Uterus (tissue), 4 donors: ENCODE results near the gene ABCG2. TPM values are rescaled to one million over a fixed set of nuclear protein-coding genes. Genes with fewer than 3 reads are reported as not detected.

ENCODE experiments used
- DNase-seq, 2 donors: peaks; one replicate each; pipeline ENCODE4 v3.0.0-alpha.2; 2019 to 2020
- H3K27ac ChIP-seq, 2 donors: fragments of 200-600 bp; sonication (generic); 1 replicate in 1 of 2; 2 replicates in 1 of 2; pipeline ENCODE4 v1.5.1; 2016 to 2018
- H3K27me3 ChIP-seq, 2 donors: fragments of 200-600 bp; sonication (generic); one replicate each; pipeline ENCODE4 v1.5.1; 2018 to 2019; ENCODE audit warnings: control low read depth in 1 of 2
- H3K36me3 ChIP-seq, 2 donors: fragments of 200-600 bp; sonication (generic); one replicate each; pipeline ENCODE4 v1.5.1; 2019; ENCODE audit warnings: control low read depth in 1 of 2
- H3K4me1 ChIP-seq, 2 donors: fragments of 200-600 bp; sonication (generic); one replicate each; pipeline ENCODE4 v1.5.1; 2018 to 2019; ENCODE audit warnings: control low read depth in 1 of 2
- H3K4me3 ChIP-seq, 2 donors: fragments of 200-600 bp; sonication (generic); 1 replicate in 1 of 2; 2 replicates in 1 of 2; pipeline ENCODE4 v1.5.1; 2018 to 2019; ENCODE audit warnings: mild to moderate bottlenecking in 1 of 2
- H3K9me3 ChIP-seq, 2 donors: fragments of 200-600 bp; sonication (generic); one replicate each; pipeline ENCODE4 v1.5.1; 2019; ENCODE audit warnings: control low read depth in 1 of 2
- CTCF ChIP-seq, 4 experiments: fragments of 200-600 bp in 2 of 4; fragments of 450-650 bp in 2 of 4; sonication (generic) in 2 of 4; IDR thresholded peaks; one replicate each; pipeline ENCODE4 v1.5.1; 2016 to 2019; ENCODE audit warnings: antibody characterized with exemption in 4 of 4, mild to moderate bottlenecking in 2 of 4, moderate library complexity in 1 of 4
- POLR2A ChIP-seq, 2 donors: fragments of 450-650 bp; IDR thresholded peaks; one replicate each; pipeline ENCODE4 v1.6.1; 2016; ENCODE audit warnings: antibody characterized with exemption in 2 of 2, mild to moderate bottlenecking in 1 of 2, moderate library complexity in 1 of 2
- intact Hi-C: fragments of 100-400 bp; cut with DNase I; formaldehyde crosslinking; loops from one replicate; pipeline ENCODE4 v1.15.1; 2023; ENCODE audit warnings: low total_unique reads
- total RNA-seq, 4 donors: library from RNA; depleted of rRNA in 3 of 4; stranded (reverse); fragments of >200 nt in 3 of 4; gene quantifications; one replicate each; pipeline versions ENCODE4 v1.1.0 to v1.2.4, GENCODE V29; 2014 to 2023
- donor health status: DM: yes; HTN: yes; CAD: no.

ABCG2 gene
- total RNA-seq, 4 donors from 2014 or later: 35.9 to 61.8 (median 50.0) TPM

- H3K27me3 ChIP-seq: no peaks in the 10 kb centered on the region
- no peaks in the 10 kb centered on the region for H3K36me3 ChIP-seq
- no peaks in the 10 kb centered on the region for H3K9me3 ChIP-seq
- intact Hi-C loops: no loop called here
- no peak for DNase-seq
- H3K4me1 ChIP-seq: no peaks in the 10 kb centered on the region
- no peak for TF ChIP-seq POLR2A (IDR thresholded peaks at IDR 0.05)
- no peak for TF ChIP-seq CTCF (IDR thresholded peaks at IDR 0.05)
- no peak overlapping the region for H3K27ac ChIP-seq
- no peak overlapping the region for H3K4me3 ChIP-seq
Measured at GRCh38 chr4:88144048-88144447, 14.4 kb downstream of the ABCG2 start.

DNA sequence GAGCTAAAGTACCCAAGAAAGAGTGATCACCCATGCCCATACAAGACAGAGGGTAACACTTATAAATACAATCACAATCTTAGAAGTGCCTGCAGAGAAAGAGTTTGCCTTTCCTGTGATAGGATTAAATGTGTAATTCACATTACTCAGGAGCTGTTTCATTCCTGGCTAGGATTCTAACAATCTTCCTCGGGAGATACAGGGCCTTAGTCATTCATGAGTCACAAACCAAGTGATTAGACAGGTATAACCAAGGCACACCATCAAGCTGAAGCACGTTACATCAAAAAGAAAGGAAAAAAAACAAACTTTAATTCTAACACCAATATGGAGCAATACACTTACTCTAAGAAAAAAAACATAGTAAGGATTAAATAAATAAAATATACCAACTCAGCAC is 14.9 kb downstream of the ABCG2 start:
- intact Hi-C loops: no loop called here
- DNase-seq: no peak
- no peaks in the 10 kb centered on the region for H3K9me3 ChIP-seq
- H3K4me1 ChIP-seq: no peaks in the 10 kb centered on the region
- no peak for TF ChIP-seq POLR2A (IDR thresholded peaks at IDR 0.05)
- TF ChIP-seq CTCF (IDR thresholded peaks at IDR 0.05): no peak
- H3K4me3 ChIP-seq: no peak overlapping the region
- H3K36me3 ChIP-seq: no peaks in the 10 kb centered on the region
- H3K27me3 ChIP-seq: no peaks in the 10 kb centered on the region
- H3K27ac ChIP-seq: peak overlapping the region in 1 of 2 donors; percentile 26

- no peaks in the 10 kb centered on the region for H3K36me3 ChIP-seq
- H3K4me1 ChIP-seq: no peaks in the 10 kb centered on the region
- no peak overlapping the region for H3K4me3 ChIP-seq
- H3K27ac ChIP-seq: no peak overlapping the region
- H3K27me3 ChIP-seq: no peaks in the 10 kb centered on the region
- no peak for DNase-seq
- intact Hi-C loops: no loop called here
- no peaks in the 10 kb centered on the region for H3K9me3 ChIP-seq
- TF ChIP-seq POLR2A (IDR thresholded peaks at IDR 0.05) (no peak), CTCF (IDR thresholded peaks at IDR 0.05) (no peak)
Measured at GRCh38 chr4:88138561-88138960, 19.9 kb downstream of the ABCG2 start.

- no peaks in the 10 kb centered on the region for H3K36me3 ChIP-seq
- no peak overlapping the region for H3K4me3 ChIP-seq
- no peaks in the 10 kb centered on the region for H3K4me1 ChIP-seq
- TF ChIP-seq CTCF (IDR thresholded peaks at IDR 0.05): no peak
- TF ChIP-seq POLR2A (IDR thresholded peaks at IDR 0.05): no peak
- no peaks in the 10 kb centered on the region for H3K27me3 ChIP-seq
- no peak for DNase-seq
- H3K27ac ChIP-seq: no peak overlapping the region
- intact Hi-C loops: no loop called here
- H3K9me3 ChIP-seq: no peaks in the 10 kb centered on the region
Measured at GRCh38 chr4:88137112-88137511, 21.3 kb downstream of the ABCG2 start.

- no peaks in the 10 kb centered on the region for H3K4me1 ChIP-seq
- no peaks in the 10 kb centered on the region for H3K36me3 ChIP-seq
- no peak overlapping the region for H3K4me3 ChIP-seq
- DNase-seq: no peak
- intact Hi-C loops: no loop called here
- no peak overlapping the region for H3K27ac ChIP-seq
- no peaks in the 10 kb centered on the region for H3K9me3 ChIP-seq
- H3K27me3 ChIP-seq: no peaks in the 10 kb centered on the region
- TF ChIP-seq CTCF (IDR thresholded peaks at IDR 0.05) (no peak), POLR2A (IDR thresholded peaks at IDR 0.05) (no peak)
Measured at GRCh38 chr4:88136249-88136648, 22.2 kb downstream of the ABCG2 start.
